Embryonic facial prominence (tissue), 1 donor: ENCODE measurements around the gene SPINK2.

Experiments used
- DNase-seq: peaks from one replicate; pipeline ENCODE4 v3.0.0-alpha.2; 2016; ENCODE audit errors: extremely low spot score

Gene SPINK2

GRCh38 chr4:56821381-56822243 is at the start of gene SPINK2:
TSS of gene SPINK2 (minus strand) at chr4:56821701. CDS start at chr4:56821662, 39 bp downstream.
- no peak for DNase-seq

GRCh38 chr4:56870946-56871345 is 49.4 kb upstream of the SPINK2 start:
- peak; percentile 87 for DNase-seq

GRCh38 chr4:56863441-56864139 is 42.1 kb upstream of the SPINK2 start:
- no peak for DNase-seq

- DNase-seq = no peak
These were observed 39.9 kb upstream of the SPINK2 start for GRCh38 chr4:56861360-56861759.

- no peak for DNase-seq
These were observed 39.3 kb upstream of the SPINK2 start for GRCh38 chr4:56860781-56861180.

- DNase-seq = no peak
These were observed 38.3 kb upstream of the SPINK2 start for GRCh38 chr4:56859841-56860240.

- no peak for DNase-seq
These were observed 36.3 kb upstream of the SPINK2 start for GRCh38 chr4:56857601-56858309.

GRCh38 chr4:56856656-56857055 is 35.2 kb upstream of the SPINK2 start:
- no peak for DNase-seq

- DNase-seq = no peak
These were observed 29.4 kb upstream of the SPINK2 start for GRCh38 chr4:56850910-56851309.

- no peak for DNase-seq
These were observed 23.5 kb upstream of the SPINK2 start for GRCh38 chr4:56844802-56845580.

GRCh38 chr4:56843421-56843899 is 22.0 kb upstream of the SPINK2 start:
- DNase-seq = no peak

- DNase-seq = no peak
These were observed 19.1 kb upstream of the SPINK2 start for GRCh38 chr4:56840559-56840958.

GRCh38 chr4:56828784-56829535 is 7.5 kb upstream of the SPINK2 start:
- DNase-seq = no peak

- no peak for DNase-seq
These were observed 2.6 kb upstream of the SPINK2 start for GRCh38 chr4:56823933-56824600.

- DNase-seq = no peak
These were observed 2.7 kb downstream of the SPINK2 start for GRCh38 chr4:56818797-56819196.

GRCh38 chr4:56817840-56818491 is 3.5 kb downstream of the SPINK2 start:
- DNase-seq = no peak

GRCh38 chr4:56806666-56807065 is 14.8 kb downstream of the SPINK2 start:
- DNase-seq = no peak

GRCh38 chr4:56804551-56804950 is 16.9 kb downstream of the SPINK2 start:
- DNase-seq = no peak

GRCh38 chr4:56803471-56803870 is 18.0 kb downstream of the SPINK2 start:
- no peak for DNase-seq
